OCI-LY1 (cell line): ENCODE measurements around the gene GRP.

Experiments
- H2AFZ ChIP-seq: fragments of 200-600 bp; sonication (generic), shearing (Covaris generic); 2 replicates; pipeline ENCODE4 v1.6.0; 2014; ENCODE audit warnings: antibody characterized with exemption, mild to moderate bottlenecking, low read length
- H3F3A ChIP-seq: fragments of 200-600 bp; sonication (generic), shearing (Covaris generic); 2 replicates; pipeline ENCODE4 v1.6.0; 2014; ENCODE audit warnings: mild to moderate bottlenecking, antibody characterized with exemption, low read length, moderate library complexity; ENCODE audit not compliant: insufficient read depth
- H3K27ac ChIP-seq: fragments of 200-600 bp; sonication (generic); 2 replicates; pipeline ENCODE4 v1.5.1; 2014; ENCODE audit warnings: low read length, mixed run types, mild to moderate bottlenecking, low read depth; ENCODE audit not compliant: poor library complexity, severe bottlenecking
- H3K27me3 ChIP-seq: fragments of 200-600 bp; sonication (generic); 2 replicates; pipeline ENCODE4 v1.6.0; 2014; ENCODE audit warnings: antibody characterized with exemption, mild to moderate bottlenecking, low read length, moderate library complexity; ENCODE audit not compliant: insufficient read depth
- H3K36me3 ChIP-seq: fragments of 200-600 bp; sonication (generic); 2 replicates; pipeline ENCODE4 v1.6.1; 2014; ENCODE audit warnings: mild to moderate bottlenecking, antibody characterized with exemption, low read length, moderate library complexity, mixed read lengths; ENCODE audit not compliant: insufficient read depth
- H3K4me1 ChIP-seq: fragments of 200-600 bp; sonication (generic); 2 replicates; pipeline ENCODE4 v1.5.1; 2014; ENCODE audit warnings: mild to moderate bottlenecking, low read length, moderate library complexity; ENCODE audit not compliant: insufficient read depth, severe bottlenecking
- H3K4me2 ChIP-seq: fragments of 200-600 bp; sonication (generic), shearing (Covaris generic); 2 replicates; pipeline ENCODE4 v1.6.1; 2014; ENCODE audit warnings: low read length
- H3K4me3 ChIP-seq: fragments of 200-600 bp; sonication (generic); 2 replicates; pipeline ENCODE4 v1.5.1; 2014; ENCODE audit warnings: low read length, low read depth, mild to moderate bottlenecking, mixed read lengths; ENCODE audit not compliant: poor library complexity, severe bottlenecking
- H3K79me2 ChIP-seq: fragments of 200-600 bp; shearing (Covaris generic); 2 replicates; pipeline ENCODE4 v1.6.1; 2016; ENCODE audit warnings: mixed run types, low read length, mixed read lengths; ENCODE audit not compliant: insufficient read depth
- H3K9ac ChIP-seq: fragments of 200-600 bp; sonication (generic), shearing (Covaris generic); 2 replicates; pipeline ENCODE4 v1.6.1; 2014; ENCODE audit warnings: mild to moderate bottlenecking, low read length, mixed read lengths
- H3K9me2 ChIP-seq: fragments of 200-600 bp; sonication (generic), shearing (Covaris generic); 2 replicates; pipeline ENCODE4 v1.6.1; 2014; ENCODE audit warnings: low read depth, mild to moderate bottlenecking, low read length, mixed read lengths
- H3K9me3 ChIP-seq: fragments of 200-600 bp; shearing (Covaris generic); 2 replicates; pipeline ENCODE4 v1.6.1; 2014; ENCODE audit warnings: low read length, mixed read lengths
- H4K20me1 ChIP-seq: fragments of 200-600 bp; sonication (generic), shearing (Covaris generic); 2 replicates; pipeline ENCODE4 v1.6.0; 2016; ENCODE audit warnings: mild to moderate bottlenecking, low read length; ENCODE audit not compliant: insufficient read depth
- EZH2 ChIP-seq: fragments of 200-600 bp; sonication (generic), shearing (Covaris generic); IDR thresholded peaks from 2 replicates; pipeline ENCODE4 v1.8.0; 2017; ENCODE audit warnings: borderline replicate concordance, mixed run types, mild to moderate bottlenecking, antibody characterized with exemption, low read length, moderate library complexity, mixed read lengths
- TF ChIP-seq, protein P1 (sequence below): fragments of 200-600 bp; sonication (generic), shearing (Covaris generic); IDR thresholded peaks from 2 replicates; pipeline ENCODE4 v1.5.1; 2017; ENCODE audit warnings: mild to moderate bottlenecking, antibody characterized with exemption, low read length, moderate library complexity, mixed read lengths

GRP gene

DNA sequence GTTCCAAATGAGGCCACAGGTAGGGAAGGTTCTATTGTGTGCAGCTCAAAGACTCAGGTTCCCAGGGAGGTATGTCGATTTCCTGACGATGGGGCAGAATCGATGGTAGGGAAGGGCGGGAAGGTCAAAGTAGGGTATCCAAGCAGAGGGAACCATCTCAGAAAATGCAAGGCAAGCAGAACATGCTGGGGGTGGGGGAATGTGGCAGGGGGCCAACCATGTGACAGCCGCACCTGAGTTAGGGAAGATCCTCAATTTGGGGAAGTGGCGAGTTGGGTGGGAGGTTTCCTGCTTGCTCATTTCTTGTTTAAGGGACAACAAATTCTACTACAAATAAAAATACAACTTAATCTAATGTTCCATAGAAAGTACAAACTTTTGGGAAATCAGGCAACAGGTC lies 21.7 kb upstream of the GRP start:
- Histone ChIP-seq H3K4me3 (no peak overlapping the region), H3K36me3 (no peaks in the 10 kb centered on the region), H3K9me3 (no peaks in the 10 kb centered on the region), H3K9ac (no peak overlapping the region), H3K79me2 (no peaks in the 10 kb centered on the region), H2AFZ (no peak overlapping the region), H3K4me2 (no peak overlapping the region), H3F3A (no peaks in the 10 kb centered on the region), H3K27me3 (no peaks in the 10 kb centered on the region), H3K9me2 (no peaks in the 10 kb centered on the region), H4K20me1 (no peaks in the 10 kb centered on the region), H3K27ac (no peak overlapping the region), H3K4me1 (no peaks in the 10 kb centered on the region)
- TF ChIP-seq, protein P1, sequence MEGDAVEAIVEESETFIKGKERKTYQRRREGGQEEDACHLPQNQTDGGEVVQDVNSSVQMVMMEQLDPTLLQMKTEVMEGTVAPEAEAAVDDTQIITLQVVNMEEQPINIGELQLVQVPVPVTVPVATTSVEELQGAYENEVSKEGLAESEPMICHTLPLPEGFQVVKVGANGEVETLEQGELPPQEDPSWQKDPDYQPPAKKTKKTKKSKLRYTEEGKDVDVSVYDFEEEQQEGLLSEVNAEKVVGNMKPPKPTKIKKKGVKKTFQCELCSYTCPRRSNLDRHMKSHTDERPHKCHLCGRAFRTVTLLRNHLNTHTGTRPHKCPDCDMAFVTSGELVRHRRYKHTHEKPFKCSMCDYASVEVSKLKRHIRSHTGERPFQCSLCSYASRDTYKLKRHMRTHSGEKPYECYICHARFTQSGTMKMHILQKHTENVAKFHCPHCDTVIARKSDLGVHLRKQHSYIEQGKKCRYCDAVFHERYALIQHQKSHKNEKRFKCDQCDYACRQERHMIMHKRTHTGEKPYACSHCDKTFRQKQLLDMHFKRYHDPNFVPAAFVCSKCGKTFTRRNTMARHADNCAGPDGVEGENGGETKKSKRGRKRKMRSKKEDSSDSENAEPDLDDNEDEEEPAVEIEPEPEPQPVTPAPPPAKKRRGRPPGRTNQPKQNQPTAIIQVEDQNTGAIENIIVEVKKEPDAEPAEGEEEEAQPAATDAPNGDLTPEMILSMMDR = no peak
- no peak for TF ChIP-seq EZH2

- Histone ChIP-seq H3K9me3 (no peaks in the 10 kb centered on the region), H4K20me1 (no peaks in the 10 kb centered on the region), H3K27me3 (no peaks in the 10 kb centered on the region), H3K9ac (no peak overlapping the region), H2AFZ (no peak overlapping the region), H3K4me1 (no peaks in the 10 kb centered on the region), H3K4me3 (no peak overlapping the region), H3K36me3 (no peaks in the 10 kb centered on the region), H3K27ac (no peak overlapping the region), H3F3A (no peaks in the 10 kb centered on the region), H3K9me2 (no peaks in the 10 kb centered on the region), H3K4me2 (no peak overlapping the region), H3K79me2 (no peaks in the 10 kb centered on the region)
- TF ChIP-seq, protein P1 = no peak
- no peak for TF ChIP-seq EZH2
Measured at GRCh38 chr18:59200787-59201186, 19.2 kb upstream of the GRP start.

DNA sequence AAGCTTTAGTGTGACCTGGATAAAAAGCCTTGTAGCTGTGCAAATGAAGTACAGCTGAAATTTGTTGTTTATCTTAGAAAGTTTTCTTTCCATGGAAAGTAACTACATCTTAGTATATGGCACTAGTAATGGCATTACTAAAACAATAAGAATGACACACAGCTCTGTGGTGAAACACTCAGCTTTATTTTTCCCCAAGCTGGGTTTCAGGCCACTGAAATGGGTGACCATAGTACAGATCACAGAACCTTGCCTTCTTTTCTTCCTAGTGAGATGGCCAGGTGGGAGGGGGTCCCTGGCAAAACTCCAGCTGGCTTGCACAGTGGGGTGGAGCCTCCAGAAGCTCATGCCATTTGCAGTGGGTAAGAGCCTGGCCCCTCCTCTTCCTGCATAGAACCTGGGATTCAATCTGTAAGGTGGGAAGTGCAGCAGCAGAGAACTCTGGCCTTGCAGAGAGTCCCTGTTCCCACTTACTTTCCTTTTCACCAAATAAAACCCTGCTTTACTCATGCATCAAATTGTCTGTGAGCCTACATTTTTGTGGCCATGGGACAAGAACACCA lies 17.6 kb upstream of the GRP start:
- no peaks in the 10 kb centered on the region for H3K4me1 ChIP-seq
- no peaks in the 10 kb centered on the region for H3F3A ChIP-seq
- H3K4me2 ChIP-seq = no peak overlapping the region
- H3K4me3 ChIP-seq = no peak overlapping the region
- no peaks in the 10 kb centered on the region for H3K27me3 ChIP-seq
- TF ChIP-seq, protein P1 = no peak
- no peak for TF ChIP-seq EZH2
- H4K20me1 ChIP-seq = no peaks in the 10 kb centered on the region
- H3K27ac ChIP-seq = no peak overlapping the region
- H2AFZ ChIP-seq = no peak overlapping the region
- no peaks in the 10 kb centered on the region for H3K36me3 ChIP-seq
- no peaks in the 10 kb centered on the region for H3K9me3 ChIP-seq
- no peak overlapping the region for H3K9ac ChIP-seq
- H3K79me2 ChIP-seq = no peaks in the 10 kb centered on the region
- H3K9me2 ChIP-seq = no peaks in the 10 kb centered on the region
